Measurements from ENCODE around the gene TMPRSS11D. TPM values are rescaled to one million over a fixed set of nuclear protein-coding genes. Genes with fewer than 3 reads are reported as not detected.

Gene TMPRSS11D
- total and polyA plus RNA-seq, 2 of the 8 experiments (the other 6 are each of a cell fraction or from before 2014, with no cell fraction given): not detected

DNA sequence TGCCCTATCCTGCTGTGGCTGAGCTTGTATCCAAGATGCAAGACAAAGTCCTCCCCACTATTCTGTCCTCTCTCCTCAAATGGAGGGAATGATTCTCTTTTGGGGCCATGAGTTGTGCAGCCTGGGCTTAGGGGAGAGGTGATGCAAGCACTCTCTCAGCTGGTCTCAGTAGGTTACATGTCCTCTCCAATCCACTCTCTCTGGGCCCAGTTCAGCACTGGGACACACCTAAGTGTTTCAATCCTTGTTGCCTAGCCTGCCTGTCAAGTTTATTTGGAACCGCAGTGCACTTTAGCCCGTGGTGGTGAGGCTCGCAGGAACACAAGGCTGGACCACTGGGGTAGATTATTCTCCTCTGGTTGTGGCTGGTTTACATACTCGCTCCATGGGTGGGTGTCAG is 23.8 kb upstream of the TMPRSS11D start:
- Histone ChIP-seq H3K23ac (ENCODE audit: insufficient read length) (no peak overlapping the region), H3K79me2 (ENCODE audit: control insufficient read depth in 1 of 2, insufficient read depth in 2 of 2, low read length in 2 of 2) (no peaks in the 10 kb centered on the region), H3K9ac (replicated peaks in 1 of 4; ENCODE audit: extremely low read depth in 1 of 4, low read depth in 3 of 4, low read length in 3 of 4) (no peak overlapping the region), H3K14ac (ENCODE audit: insufficient read length) (no peak overlapping the region), H4K20me1 (replicated peaks in 1 of 2; ENCODE audit: control insufficient read depth in 1 of 2, insufficient read depth in 2 of 2, low read length in 2 of 2) (no peaks in the 10 kb centered on the region), H4K8ac (ENCODE audit: extremely low read depth, insufficient read depth, low read length) (no peak overlapping the region; the same call in 1 of the 2 replicates), H3K4ac (replicated peaks; ENCODE audit: insufficient read length, low read depth, low read length) (no peak overlapping the region), H2AK5ac (ENCODE audit: low read depth, low read length) (no peak overlapping the region), H3K56ac (replicated peaks; ENCODE audit: insufficient read length, low read depth, low read length) (no peak overlapping the region), H2BK15ac (ENCODE audit: low read length) (no peak overlapping the region), H4K5ac (ENCODE audit: insufficient read length, low read depth, low read length) (no peak overlapping the region), H3K79me1 (ENCODE audit: low read depth, low read length) (no peaks in the 10 kb centered on the region), H3K4me2 (ENCODE audit: insufficient read depth in 1 of 2, low read depth in 2 of 2, low read length in 2 of 2) (no peak overlapping the region), H3K4me1 (replicated peaks in 1 of 4; ENCODE audit: control insufficient read depth in 3 of 4, insufficient read depth in 4 of 4, low read length in 3 of 4) (no peaks in the 10 kb centered on the region), H2BK20ac (ENCODE audit: low read length) (no peak overlapping the region), H2BK120ac (replicated peaks; ENCODE audit: low read depth, low read length) (no peak overlapping the region), H3K9me3 (ENCODE audit: insufficient read depth in 2 of 2, low read depth in 1 of 2, low read length in 1 of 2) (no peaks in the 10 kb centered on the region), H3K23me2 (ENCODE audit: low read depth, low read length) (no peaks in the 10 kb centered on the region), H4K91ac (replicated peaks; ENCODE audit: insufficient read length, low read length) (no peak overlapping the region), H3K27me3 (replicated peaks in 1 of 4; ENCODE audit: control insufficient read depth in 3 of 4, extremely low read depth in 1 of 4, insufficient read depth in 3 of 4, low read length in 3 of 4) (no peaks in the 10 kb centered on the region), H2AFZ (ENCODE audit: low read length) (no peak overlapping the region), H2BK5ac (ENCODE audit: low read depth, low read length) (no peak overlapping the region), H2BK12ac (ENCODE audit: low read depth, low read length) (no peak overlapping the region), H3K4me3 (ENCODE audit: extremely low read depth in 1 of 4, insufficient read depth in 2 of 4, low read depth in 3 of 4, low read length in 4 of 4) (no peak overlapping the region), H3K27ac (ENCODE audit: low read depth, low read length) (no peak overlapping the region), H3K36me3 (ENCODE audit: control insufficient read depth in 2 of 4, insufficient read depth in 4 of 4, low read length in 3 of 4) (no peaks in the 10 kb centered on the region), H3K18ac (ENCODE audit: extremely low read depth, low read length) (no peak overlapping the region)
- FAIRE-seq: no peak
- ChIA-PET POLR2A (ENCODE audit: partially characterized antibody) (no interaction called here), CTCF (ENCODE audit: partially characterized antibody) (interaction anchor here (1.3 to 1.6 kb wide), 2 partner anchors 10 to 15 kb away, joined by 3 to 4 read pairs; no protein-coding TSS in a partner anchor)
- DNase-seq (ENCODE audit: low read depth in 1 of 2, low spot score in 2 of 2): no peak
- 96% methylated on average over 4 of the region's 4 CpGs; no CpG with 5 or more reads in 1 of the 2 experiments for WGBS, 2 experiments (ENCODE audit: extremely low coverage in 1 of 2, insufficient coverage in 1 of 2, insufficient read length in 1 of 2, insufficient replicate concordance in 2 of 2, low coverage in 1 of 2, low lambda C conversion rate in 2 of 2, missing lambda C conversion rate in 1 of 2)
- TF ChIP-seq TAF7 (optimal IDR thresholded peaks at IDR 0.05; ENCODE audit: borderline replicate concordance, low read depth, low read length) (no peak), GABPA (IDR thresholded peaks at IDR 0.05; ENCODE audit: borderline replicate concordance, insufficient read depth, low read length) (no peak), TAF1 (IDR thresholded peaks at IDR 0.05; ENCODE audit: low read depth, low read length) (no peak)
- TF ChIP-seq, protein P1, sequence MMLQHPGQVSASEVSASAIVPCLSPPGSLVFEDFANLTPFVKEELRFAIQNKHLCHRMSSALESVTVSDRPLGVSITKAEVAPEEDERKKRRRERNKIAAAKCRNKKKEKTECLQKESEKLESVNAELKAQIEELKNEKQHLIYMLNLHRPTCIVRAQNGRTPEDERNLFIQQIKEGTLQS (IDR thresholded peaks at IDR 0.05; ENCODE audit: insufficient read depth, low read depth, low read length): no peak
